Testis (tissue), 2 donors: ENCODE measurements around the gene KDM1B.

Experiments used
- POLR2A ChIP-seq: fragments of 450-650 bp; IDR thresholded peaks from one replicate; pipeline ENCODE4 v1.6.1; 2017; ENCODE audit warnings: antibody characterized with exemption, mild to moderate bottlenecking, moderate library complexity
- TF ChIP-seq, protein P1 (sequence below), 3 experiments: fragments of 450-650 bp in 2 of 3; fragments of 200-600 bp in 1 of 3; sonication (generic) in 1 of 3; IDR thresholded peaks; one replicate each; pipeline ENCODE4 v1.5.1; 2016 to 2019; ENCODE audit warnings: antibody characterized with exemption in 3 of 3, mild to moderate bottlenecking in 2 of 3, moderate library complexity in 1 of 3

GRCh38 chr6:18259675-18260447, 104.6 kb downstream of the KDM1B start:
- TF ChIP-seq, protein P1, sequence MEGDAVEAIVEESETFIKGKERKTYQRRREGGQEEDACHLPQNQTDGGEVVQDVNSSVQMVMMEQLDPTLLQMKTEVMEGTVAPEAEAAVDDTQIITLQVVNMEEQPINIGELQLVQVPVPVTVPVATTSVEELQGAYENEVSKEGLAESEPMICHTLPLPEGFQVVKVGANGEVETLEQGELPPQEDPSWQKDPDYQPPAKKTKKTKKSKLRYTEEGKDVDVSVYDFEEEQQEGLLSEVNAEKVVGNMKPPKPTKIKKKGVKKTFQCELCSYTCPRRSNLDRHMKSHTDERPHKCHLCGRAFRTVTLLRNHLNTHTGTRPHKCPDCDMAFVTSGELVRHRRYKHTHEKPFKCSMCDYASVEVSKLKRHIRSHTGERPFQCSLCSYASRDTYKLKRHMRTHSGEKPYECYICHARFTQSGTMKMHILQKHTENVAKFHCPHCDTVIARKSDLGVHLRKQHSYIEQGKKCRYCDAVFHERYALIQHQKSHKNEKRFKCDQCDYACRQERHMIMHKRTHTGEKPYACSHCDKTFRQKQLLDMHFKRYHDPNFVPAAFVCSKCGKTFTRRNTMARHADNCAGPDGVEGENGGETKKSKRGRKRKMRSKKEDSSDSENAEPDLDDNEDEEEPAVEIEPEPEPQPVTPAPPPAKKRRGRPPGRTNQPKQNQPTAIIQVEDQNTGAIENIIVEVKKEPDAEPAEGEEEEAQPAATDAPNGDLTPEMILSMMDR (IDR thresholded peaks at IDR 0.05), result no peak
- no peak for TF ChIP-seq POLR2A
